PC-3 (cell line): ENCODE measurements around the gene ATP2B2. TPM values are rescaled to one million over a fixed set of nuclear protein-coding genes. Genes with fewer than 3 reads are reported as not detected.

Source experiments
- ATAC-seq: fragments of 200-7000 bp; cut with Tn5 transposase; 2 replicates; pipeline ENCODE4 v1.9.1; 2020; ENCODE audit warnings: mild to moderate bottlenecking, moderate library complexity
- BruUV-seq: library from RNA; stranded (reverse); fragments of 400-500 nt; replicated peaks from 2 replicates; lab custom pipeline; 2021; lab: Mats Ljungman, UMichigan
- CTCF ChIA-PET: fragments of 300-600 bp; sonication (Branson Sonifier 250); formaldehyde crosslinking; loops from one replicate; lab custom pipeline; 2022; ENCODE audit warnings: antibody characterized with exemption; lab: Charles Lee
- POLR2A ChIA-PET: fragments of 300-600 bp; sonication (Branson Sonifier 250); formaldehyde crosslinking; loops from one replicate; lab custom pipeline; 2022; ENCODE audit warnings: antibody characterized with exemption; ENCODE audit not compliant: unreplicated experiment; lab: Charles Lee
- DNase-seq: peaks from one replicate; pipeline ENCODE4 v3.0.0-alpha.2; 2015
- H2AFZ ChIP-seq: fragments of 300-600 bp; sonication (generic); 2 replicates; pipeline ENCODE4 v1.6.0; 2016; ENCODE audit warnings: antibody characterized with exemption, low read length
- H3F3A ChIP-seq: fragments of 300-600 bp; sonication (generic); one replicate; pipeline ENCODE4 v1.6.0; 2017; ENCODE audit warnings: antibody characterized with exemption, low read length, control low read depth, mild to moderate bottlenecking; ENCODE audit not compliant: unreplicated experiment
- H3K27ac ChIP-seq: fragments of 300-600 bp; sonication (generic); 2 replicates; pipeline ENCODE4 v1.5.1; 2016; ENCODE audit warnings: mild to moderate bottlenecking, low read length
- H3K27me3 ChIP-seq: fragments of 300-600 bp; sonication (generic); 2 replicates; pipeline ENCODE4 v1.6.1; 2016; ENCODE audit warnings: low read length, mixed read lengths
- H3K36me3 ChIP-seq: fragments of 300-600 bp; sonication (generic); 2 replicates; pipeline ENCODE4 v1.6.1; 2016; ENCODE audit warnings: low read depth, mixed run types, low read length, mixed read lengths
- H3K4me1 ChIP-seq: fragments of 300-600 bp; sonication (generic); 2 replicates; pipeline ENCODE4 v1.5.1; 2016; ENCODE audit warnings: low read length; ENCODE audit not compliant: insufficient read depth
- H3K4me2 ChIP-seq: fragments of 300-600 bp; sonication (generic); 2 replicates; pipeline ENCODE4 v1.6.0; 2016; ENCODE audit warnings: low read length
- H3K4me3 ChIP-seq: fragments of 300-600 bp; sonication (generic); 2 replicates; pipeline ENCODE4 v1.5.1; 2016; ENCODE audit warnings: mild to moderate bottlenecking, low read length, mixed read lengths
- H3K79me2 ChIP-seq: fragments of 300-600 bp; sonication (generic); 2 replicates; pipeline ENCODE4 v1.6.1; 2017; ENCODE audit warnings: low read length, mixed read lengths
- H3K9ac ChIP-seq: fragments of 300-600 bp; sonication (generic); 2 replicates; pipeline ENCODE4 v1.6.0; 2016; ENCODE audit warnings: mild to moderate bottlenecking, low read length
- H3K9me2 ChIP-seq: fragments of 300-600 bp; sonication (generic); replicated peaks from 2 replicates; pipeline ENCODE4 v1.6.1; 2016; ENCODE audit warnings: mixed run types, low read length, mixed read lengths
- H3K9me3 ChIP-seq: fragments of 300-600 bp; sonication (generic); 2 replicates; pipeline ENCODE4 v1.6.1; 2016; ENCODE audit warnings: low read length, mixed read lengths
- H4K20me1 ChIP-seq: fragments of 300-600 bp; sonication (generic); 2 replicates; pipeline ENCODE4 v1.6.1; 2016; ENCODE audit warnings: low read length, mixed read lengths
- CTCF ChIP-seq: fragments of 300-600 bp; sonication (generic); conservative IDR thresholded peaks from 2 replicates; pipeline ENCODE4 v1.5.1; 2017; ENCODE audit warnings: antibody characterized with exemption, low read depth, mild to moderate bottlenecking, low read length
- EZH2 ChIP-seq: fragments of 300-600 bp; sonication (generic); IDR thresholded peaks from one replicate; pipeline ENCODE4 v1.6.1; 2017; ENCODE audit warnings: antibody characterized with exemption, mild to moderate bottlenecking, low read length; ENCODE audit not compliant: unreplicated experiment
- EZH2phosphoT487 ChIP-seq: fragments of 300-600 bp; sonication (generic); IDR thresholded peaks from 2 replicates; pipeline ENCODE4 v1.6.1; 2018; ENCODE audit warnings: mild to moderate bottlenecking, antibody characterized with exemption, low read length, borderline replicate concordance
- intact Hi-C: fragments of 100-400 bp; cut with micrococcal nuclease; formaldehyde crosslinking; loops from 2 replicates; pipeline ENCODE4 v1.9.0; 2023
- total RNA-seq: library from RNA; depleted of rRNA; stranded (reverse); fragments of >200 nt; gene quantifications from 2 replicates; pipeline ENCODE4 v1.2.3, GENCODE V29; 2014

The ATP2B2 gene
- total RNA-seq, 1 experiment from 2014 or later, result not detected

- ATAC-seq (no peak), DNase-seq (no peak)
- no peak overlapping the region for H3K4me3 ChIP-seq
- BruUV-seq, result no TSS peak
- H3K9ac ChIP-seq, result no peak overlapping the region
- no peaks in the 10 kb centered on the region for H3K9me3 ChIP-seq
- no peaks in the 10 kb centered on the region for H3K36me3 ChIP-seq
- no peaks in the 10 kb centered on the region for H4K20me1 ChIP-seq
- H3K9me2 ChIP-seq, result no peaks in the 10 kb centered on the region
- H3K4me1 ChIP-seq, result peaks cover 18% of the 10 kb centered on the region
- POLR2A ChIA-PET, result interaction anchor here (0.6 kb wide), 1 partner anchor 301 kb away, joined by 3 read pairs; no protein-coding TSS in a partner anchor
- no peak overlapping the region for H3K27ac ChIP-seq
- H3K27me3 ChIP-seq, result no peaks in the 10 kb centered on the region
- no peak overlapping the region for H2AFZ ChIP-seq
- H3F3A ChIP-seq, result no peaks in the 10 kb centered on the region
- TF ChIP-seq CTCF (no peak), EZH2 (no peak), EZH2phosphoT487 (no peak)
- intact Hi-C loops, result no loop called here
- H3K4me2 ChIP-seq, result no peak overlapping the region
- CTCF ChIA-PET, result interaction anchor here (0.6 kb wide), 1 partner anchor 9 kb away, joined by 3 read pairs; no protein-coding TSS in a partner anchor
- H3K79me2 ChIP-seq, result no peaks in the 10 kb centered on the region
Observed at GRCh38 chr3:10364806-10365205, 140.6 kb downstream of the ATP2B2 start.

GRCh38 chr3:10363935-10364334 is 141.5 kb downstream of the ATP2B2 start:
- H3K9ac ChIP-seq, result no peak overlapping the region
- no peaks in the 10 kb centered on the region for H3K36me3 ChIP-seq
- peak; percentile 51 for DNase-seq
- H3K4me3 ChIP-seq, result no peak overlapping the region
- peak; percentile 29 for ATAC-seq
- peaks cover 18% of the 10 kb centered on the region for H3K4me1 ChIP-seq
- no peaks in the 10 kb centered on the region for H3F3A ChIP-seq
- H4K20me1 ChIP-seq, result no peaks in the 10 kb centered on the region
- POLR2A ChIA-PET, result interaction anchor here (0.6 kb wide), 1 partner anchor 302 kb away, joined by 3 read pairs; no protein-coding TSS in a partner anchor
- TF ChIP-seq EZH2phosphoT487, result no peak
- TF ChIP-seq EZH2, result no peak
- no peak for TF ChIP-seq CTCF
- no peak overlapping the region for H2AFZ ChIP-seq
- BruUV-seq, result no TSS peak
- H3K27ac ChIP-seq, result no peak overlapping the region
- H3K27me3 ChIP-seq, result no peaks in the 10 kb centered on the region
- intact Hi-C loops, result no loop called here
- H3K4me2 ChIP-seq, result no peak overlapping the region
- H3K79me2 ChIP-seq, result no peaks in the 10 kb centered on the region
- CTCF ChIA-PET, result no interaction called here
- no peaks in the 10 kb centered on the region for H3K9me2 ChIP-seq
- H3K9me3 ChIP-seq, result no peaks in the 10 kb centered on the region

- no peak overlapping the region for H3K27ac ChIP-seq
- no peak for TF ChIP-seq EZH2phosphoT487
- no peak for TF ChIP-seq CTCF
- no peak for TF ChIP-seq EZH2
- no peaks in the 10 kb centered on the region for H3F3A ChIP-seq
- intact Hi-C loops, result no loop called here
- POLR2A ChIA-PET, result no interaction called here
- no peak overlapping the region for H3K9ac ChIP-seq
- H3K36me3 ChIP-seq, result no peaks in the 10 kb centered on the region
- no peaks in the 10 kb centered on the region for H4K20me1 ChIP-seq
- no peak overlapping the region for H3K4me3 ChIP-seq
- H3K79me2 ChIP-seq, result no peaks in the 10 kb centered on the region
- H3K27me3 ChIP-seq, result no peaks in the 10 kb centered on the region
- no TSS peak for BruUV-seq
- H3K4me1 ChIP-seq, result peaks cover 22% of the 10 kb centered on the region
- H3K4me2 ChIP-seq, result no peak overlapping the region
- H3K9me3 ChIP-seq, result no peaks in the 10 kb centered on the region
- ATAC-seq (no peak), DNase-seq (no peak)
- no peak overlapping the region for H2AFZ ChIP-seq
- CTCF ChIA-PET, result interaction anchor here (0.6 kb wide), 1 partner anchor 294 kb away, joined by 3 read pairs; no protein-coding TSS in a partner anchor
- no peaks in the 10 kb centered on the region for H3K9me2 ChIP-seq
Observed at GRCh38 chr3:10361375-10361774, 144.0 kb downstream of the ATP2B2 start.
